Chondrocyte (in vitro differentiated cells): ENCODE data around the gene APC2. TPM values are rescaled to one million over a fixed set of nuclear protein-coding genes. Genes with fewer than 3 reads are reported as not detected.

Experiments used
- DNase-seq: peaks from one replicate; pipeline ENCODE4 v3.0.0; 2021; ENCODE audit warnings: mixed read lengths, low spot score
- H3K27ac Mint-ChIP-seq: one replicate; pipeline ENCODE4 v1.8.0; 2021; ENCODE audit warnings: mild to moderate bottlenecking, moderate library complexity, mixed read lengths; ENCODE audit not compliant: unreplicated experiment
- H3K27me3 Mint-ChIP-seq: 2 replicates; pipeline ENCODE4 v1.8.0; 2021; ENCODE audit warnings: low read depth, mixed read lengths
- H3K36me3 Mint-ChIP-seq: 2 replicates; pipeline ENCODE4 v1.8.0; 2021; ENCODE audit warnings: low read depth, mixed read lengths
- H3K4me1 Mint-ChIP-seq: 2 replicates; pipeline ENCODE4 v1.8.0; 2021; ENCODE audit warnings: low read depth, mild to moderate bottlenecking, mixed read lengths
- H3K4me3 Mint-ChIP-seq: one replicate; pipeline ENCODE4 v1.8.0; 2021; ENCODE audit warnings: mild to moderate bottlenecking, moderate library complexity, mixed read lengths; ENCODE audit not compliant: unreplicated experiment
- H3K9me3 Mint-ChIP-seq: 2 replicates; pipeline ENCODE4 v1.8.0; 2021; ENCODE audit warnings: low read depth, mixed read lengths
- CTCF ChIP-seq: fragments of 200-600 bp; sonication (generic); IDR thresholded peaks from 2 replicates; pipeline ENCODE4 v1.5.0; 2021; ENCODE audit warnings: antibody characterized with exemption, mild to moderate bottlenecking, moderate library complexity
- total RNA-seq: library from RNA; stranded (reverse); gene quantifications from 3 replicates; pipeline ENCODE4 v1.2.1, GENCODE V29; 2021

The APC2 gene
- total RNA-seq, 1 donor from 2014 or later = 3.9 TPM

- TF ChIP-seq CTCF = no peak
- H3K4me3 Mint-ChIP-seq = no peak overlapping the region
- no peaks in the 10 kb centered on the region for H3K9me3 Mint-ChIP-seq
- DNase-seq = no peak
- peaks cover 10% of the 10 kb centered on the region for H3K4me1 Mint-ChIP-seq
- H3K27ac Mint-ChIP-seq = no peak overlapping the region
- H3K27me3 Mint-ChIP-seq = peaks cover 2% of the 10 kb centered on the region
- peaks cover 3% of the 10 kb centered on the region for H3K36me3 Mint-ChIP-seq
Measured at GRCh38 chr19:1472231-1473084, 22.5 kb downstream of the APC2 start.

- H3K36me3 Mint-ChIP-seq = peaks cover 3% of the 10 kb centered on the region
- no peak overlapping the region for H3K27ac Mint-ChIP-seq
- no peak overlapping the region for H3K4me3 Mint-ChIP-seq
Measured at GRCh38 chr19:1473085-1473851, 23.3 kb downstream of the APC2 start.

DNA sequence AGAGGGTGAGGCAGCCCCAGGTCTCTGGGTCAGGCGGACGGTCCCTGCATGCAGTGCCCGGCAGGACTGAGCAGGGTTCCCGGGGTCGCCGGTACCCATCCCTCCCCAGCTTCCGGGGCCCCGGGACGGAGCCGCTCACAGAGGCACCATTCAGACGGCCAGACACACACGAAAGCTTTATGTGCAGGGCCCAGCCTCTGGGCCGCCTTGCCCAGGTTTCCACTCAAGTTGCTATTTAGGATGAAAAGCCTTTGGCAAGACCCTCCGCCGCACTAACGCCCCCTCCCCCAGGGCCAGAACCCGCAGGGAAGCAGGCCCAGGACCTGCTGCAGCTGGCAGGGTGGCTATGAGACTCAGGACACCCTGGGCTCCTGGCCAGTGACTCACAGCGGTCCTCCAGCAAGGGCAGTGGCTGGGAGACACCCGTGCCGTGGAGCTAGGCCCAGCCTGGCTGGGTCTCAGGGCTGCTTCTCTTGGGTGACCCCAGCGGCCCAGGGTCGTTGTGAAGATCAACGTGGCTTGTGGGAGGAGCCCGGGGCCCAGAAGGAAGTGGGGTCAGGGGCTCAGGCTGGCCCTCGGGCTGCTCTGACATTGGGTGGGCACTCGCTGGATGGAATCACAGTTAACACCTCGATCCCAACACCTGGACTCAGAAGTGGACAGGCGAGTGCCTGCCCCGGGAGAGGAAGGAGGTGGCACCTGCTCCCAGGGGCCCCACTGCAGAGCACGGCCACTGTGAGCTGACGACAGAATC is 24.3 kb downstream of the APC2 start:
- TF ChIP-seq CTCF = no peak
- Mint-ChIP-seq H3K4me3 (no peak overlapping the region), H3K4me1 (peaks cover 22% of the 10 kb centered on the region), H3K9me3 (no peaks in the 10 kb centered on the region), H3K27ac (no peak overlapping the region), H3K36me3 (peaks cover 4% of the 10 kb centered on the region), H3K27me3 (peaks cover 2% of the 10 kb centered on the region)
- DNase-seq = no peak

More at GRCh38 chr19:1473085-1473851, 23.3 kb downstream of the APC2 start:
- no peaks in the 10 kb centered on the region for H3K9me3 Mint-ChIP-seq
- no peak for TF ChIP-seq CTCF
- DNase-seq = no peak
- peaks cover 18% of the 10 kb centered on the region for H3K4me1 Mint-ChIP-seq
- peaks cover 2% of the 10 kb centered on the region for H3K27me3 Mint-ChIP-seq

GRCh38 chr19:1474765-1475351 is 24.9 kb downstream of the APC2 start:
- TF ChIP-seq CTCF = no peak
- H3K27me3 Mint-ChIP-seq = peaks cover 2% of the 10 kb centered on the region
- H3K9me3 Mint-ChIP-seq = no peaks in the 10 kb centered on the region
- DNase-seq = no peak
- no peak overlapping the region for H3K4me3 Mint-ChIP-seq
- peaks cover 23% of the 10 kb centered on the region for H3K4me1 Mint-ChIP-seq
- H3K27ac Mint-ChIP-seq = no peak overlapping the region
- peaks cover 4% of the 10 kb centered on the region for H3K36me3 Mint-ChIP-seq
